Peyer's patch (tissue), 4 donors: ENCODE measurements around the gene CASR. TPM values are rescaled to one million over a fixed set of nuclear protein-coding genes. Genes with fewer than 3 reads are reported as not detected.

Source experiments
- DNase-seq, 3 donors: peaks; one replicate each; pipeline ENCODE4 v3.0.0-alpha.2; 2017 to 2019
- H3K27ac ChIP-seq, 4 donors: fragments of 200-600 bp; sonication (generic); one replicate each; pipeline ENCODE4 v1.5.1; 2016 to 2019
- H3K27me3 ChIP-seq, 2 donors: fragments of 200-600 bp; sonication (generic); one replicate each; pipeline ENCODE4 v1.5.1; 2019
- H3K36me3 ChIP-seq, 3 donors: fragments of 200-600 bp; sonication (generic); one replicate each; pipeline ENCODE4 v1.5.1; 2016 to 2019
- H3K4me1 ChIP-seq, 4 donors: fragments of 200-600 bp; sonication (generic); one replicate each; pipeline ENCODE4 v1.5.1; 2016 to 2019
- H3K4me3 ChIP-seq, 4 donors: fragments of 200-600 bp; sonication (generic); 1 replicate in 3 of 4; 2 replicates in 1 of 4; pipeline ENCODE4 v1.5.1; 2016 to 2019; ENCODE audit warnings: mild to moderate bottlenecking in 1 of 4
- H3K9me3 ChIP-seq, 4 donors: fragments of 200-600 bp; sonication (generic); one replicate each; pipeline ENCODE4 v1.5.1; 2016 to 2019; ENCODE audit warnings: mild to moderate bottlenecking in 1 of 4
- CTCF ChIP-seq, 6 experiments: fragments of 450-650 bp in 4 of 6; fragments of 200-600 bp in 2 of 6; sonication (generic) in 1 of 6; IDR thresholded peaks; one replicate each; pipeline ENCODE4 v1.5.1; 2017 to 2019; ENCODE audit warnings: antibody characterized with exemption in 6 of 6, mild to moderate bottlenecking in 3 of 6, moderate library complexity in 1 of 6
- POLR2A ChIP-seq, 2 donors: fragments of 450-650 bp; IDR thresholded peaks; one replicate each; pipeline ENCODE4 v1.5.1; 2017; ENCODE audit warnings: antibody characterized with exemption in 2 of 2, mild to moderate bottlenecking in 2 of 2, moderate library complexity in 2 of 2
- total RNA-seq, 4 donors: library from RNA; depleted of rRNA; stranded (reverse); fragments of >200 nt; gene quantifications; one replicate each; pipeline ENCODE4 v1.1.0, GENCODE V29; 2016

The CASR gene
- total RNA-seq, 4 donors from 2014 or later, result 0.28 to 1.7 (median 1.1) TPM; not detected in 1

- H3K4me3 ChIP-seq, result no peak overlapping the region
Measured at GRCh38 chr3:122318620-122319019, 135.2 kb downstream of the CASR start.

GRCh38 chr3:122322095-122323075 is 138.9 kb downstream of the CASR start:
- TF ChIP-seq CTCF (IDR thresholded peaks at IDR 0.05) (no peak), POLR2A (IDR thresholded peaks at IDR 0.05) (no peak)
- Histone ChIP-seq H3K36me3 (no peaks in the 10 kb centered on the region), H3K27me3 (no peaks in the 10 kb centered on the region), H3K4me1 (no peaks in the 10 kb centered on the region), H3K27ac (no peak overlapping the region), H3K9me3 (no peaks in the 10 kb centered on the region), H3K4me3 (no peak overlapping the region)
- no peak for DNase-seq

More at GRCh38 chr3:122318620-122319019, 135.2 kb downstream of the CASR start:
- DNase-seq, result no peak
- peaks cover 0 to 8% (median 0%) of the 10 kb centered on the region in 4 donors for H3K4me1 ChIP-seq
- H3K27me3 ChIP-seq, result no peaks in the 10 kb centered on the region
- TF ChIP-seq POLR2A (IDR thresholded peaks at IDR 0.05) (no peak), CTCF (IDR thresholded peaks at IDR 0.05) (no peak)
- no peaks in the 10 kb centered on the region for H3K36me3 ChIP-seq
- H3K9me3 ChIP-seq, result no peaks in the 10 kb centered on the region
- no peak overlapping the region for H3K27ac ChIP-seq

- no peak within 1 kb of the TSS for H3K4me3 ChIP-seq
- H3K36me3 ChIP-seq, result no peaks in the 10 kb centered on the region
- DNase-seq, result no peak
- H3K27me3 ChIP-seq, result no peaks in the 10 kb centered on the region
- H3K9me3 ChIP-seq, result no peaks in the 10 kb centered on the region
- TF ChIP-seq CTCF (IDR thresholded peaks at IDR 0.05), result no peak
- TF ChIP-seq POLR2A (IDR thresholded peaks at IDR 0.05), result no peak
- H3K4me1 ChIP-seq, result no peaks in the 10 kb centered on the region
- no peak within 1 kb of the TSS for H3K27ac ChIP-seq
Measured at GRCh38 chr3:122324871-122325323, 141.4 kb downstream of the CASR start, which contains the start of gene CSTA. CSTA (plus strand) TSS chr3:122325248; CDS start chr3:122325293, 45 bp downstream.

GRCh38 chr3:122325769-122326168 is 142.3 kb downstream of the CASR start:
- Histone ChIP-seq H3K9me3 (no peaks in the 10 kb centered on the region), H3K27me3 (no peaks in the 10 kb centered on the region), H3K27ac (no peak overlapping the region), H3K4me1 (no peaks in the 10 kb centered on the region), H3K4me3 (no peak overlapping the region), H3K36me3 (no peaks in the 10 kb centered on the region)
- TF ChIP-seq CTCF (IDR thresholded peaks at IDR 0.05) (no peak), POLR2A (IDR thresholded peaks at IDR 0.05) (no peak)
- no peak for DNase-seq

GRCh38 chr3:122331886-122332285 is 148.4 kb downstream of the CASR start:
- no peaks in the 10 kb centered on the region for H3K36me3 ChIP-seq

More at GRCh38 chr3:122331886-122332285, 148.4 kb downstream of the CASR start:
- Histone ChIP-seq H3K4me1 (no peaks in the 10 kb centered on the region), H3K9me3 (no peaks in the 10 kb centered on the region), H3K27me3 (no peaks in the 10 kb centered on the region), H3K27ac (no peak overlapping the region), H3K4me3 (no peak overlapping the region)
- TF ChIP-seq CTCF (IDR thresholded peaks at IDR 0.05), result no peak
- DNase-seq, result no peak
